Stimulated activated CD8-positive, alpha-beta memory T cell treated with anti-CD3 and anti-CD28 coated beads, Interleukin-12 subunit alpha, Interleukin-12 subunit beta, amount 100 ng/mL, for 1 hour (primary cell): Measurements from ENCODE around the gene SPATS2.
A peak's percentile ranks its signal among the peaks of the same experiment; 100 is the strongest.

Source experiments
- DNase-seq: peaks from one replicate; pipeline ENCODE4 v3.0.0-alpha.2; 2020; ENCODE audit warnings: low read depth

Gene SPATS2

DNA sequence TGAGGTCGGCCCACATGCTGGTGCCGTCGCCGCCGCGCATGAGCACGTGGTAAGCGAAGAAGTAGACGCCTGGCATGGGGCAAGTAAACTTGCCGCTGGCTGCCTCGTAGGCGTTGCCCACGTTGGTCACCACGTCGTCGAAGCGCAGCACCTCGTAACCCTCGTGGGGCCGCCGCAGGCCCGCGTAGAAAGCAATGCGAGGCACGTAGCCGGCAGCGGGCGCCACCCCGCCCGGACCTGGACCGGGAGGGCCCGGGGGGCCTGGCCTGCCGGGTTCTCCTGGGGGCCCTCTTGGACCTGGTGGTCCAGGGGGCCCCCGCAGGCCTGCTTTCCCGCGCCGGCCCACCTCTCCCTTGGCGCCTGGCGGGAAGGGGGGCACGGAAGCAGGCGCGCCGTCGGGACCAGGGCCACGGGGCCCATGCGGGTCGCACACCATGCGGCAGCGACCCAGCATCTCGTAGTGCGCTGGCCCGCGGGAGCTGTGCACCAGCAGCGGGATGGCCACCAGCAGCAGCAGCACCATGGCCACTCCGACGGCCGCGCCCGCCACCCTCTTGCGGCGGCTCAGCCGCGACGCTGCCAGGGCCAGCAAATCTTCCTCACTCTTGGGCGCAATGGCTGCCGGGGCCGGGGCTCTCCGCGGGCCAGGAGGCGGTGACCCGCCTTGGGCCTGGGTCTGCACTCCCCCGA is 31.2 kb upstream of the SPATS2 start:
- no peak for DNase-seq

GRCh38 chr12:49336645-49337584 is 30.3 kb upstream of the SPATS2 start, which contains the start of gene C1QL4:
TSS of gene C1QL4 (minus strand) at chr12:49337188. CDS start at chr12:49336477, 711 bp downstream.
- DNase-seq: peak; percentile 81

DNA sequence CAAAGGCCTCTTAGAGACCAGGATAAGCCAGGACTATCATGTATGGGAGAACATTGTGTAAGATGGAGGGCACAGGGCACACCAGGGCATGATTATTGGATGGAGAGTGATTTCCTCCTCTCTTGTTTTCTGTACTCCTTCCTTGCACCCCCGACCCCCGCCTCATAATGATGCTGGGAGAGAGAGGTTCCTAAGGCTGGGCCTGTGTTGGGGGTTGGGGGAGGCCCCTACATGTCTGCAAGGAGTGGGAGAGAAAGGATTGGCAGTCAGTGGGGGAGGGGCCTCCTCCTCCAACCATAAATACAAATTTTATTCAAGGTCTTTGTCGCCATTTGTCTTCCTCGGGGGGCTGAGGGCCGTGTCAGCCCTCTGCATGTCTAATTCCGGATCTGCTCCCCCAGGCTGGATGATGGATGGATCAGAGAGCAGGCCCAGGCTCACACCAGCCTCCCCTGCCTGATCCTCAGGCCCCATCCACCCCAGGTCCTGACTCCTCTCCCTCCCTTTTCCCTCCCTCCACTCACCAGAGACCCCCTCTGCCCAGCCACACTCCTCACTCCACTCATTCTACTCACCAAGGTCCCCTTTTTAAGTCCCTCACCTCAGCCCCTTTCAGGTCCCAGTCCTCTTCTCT is 28.3 kb upstream of the SPATS2 start:
- no peak for DNase-seq

- DNase-seq: no peak
Measured at GRCh38 chr12:49339464-49339861, 27.8 kb upstream of the SPATS2 start.

DNA sequence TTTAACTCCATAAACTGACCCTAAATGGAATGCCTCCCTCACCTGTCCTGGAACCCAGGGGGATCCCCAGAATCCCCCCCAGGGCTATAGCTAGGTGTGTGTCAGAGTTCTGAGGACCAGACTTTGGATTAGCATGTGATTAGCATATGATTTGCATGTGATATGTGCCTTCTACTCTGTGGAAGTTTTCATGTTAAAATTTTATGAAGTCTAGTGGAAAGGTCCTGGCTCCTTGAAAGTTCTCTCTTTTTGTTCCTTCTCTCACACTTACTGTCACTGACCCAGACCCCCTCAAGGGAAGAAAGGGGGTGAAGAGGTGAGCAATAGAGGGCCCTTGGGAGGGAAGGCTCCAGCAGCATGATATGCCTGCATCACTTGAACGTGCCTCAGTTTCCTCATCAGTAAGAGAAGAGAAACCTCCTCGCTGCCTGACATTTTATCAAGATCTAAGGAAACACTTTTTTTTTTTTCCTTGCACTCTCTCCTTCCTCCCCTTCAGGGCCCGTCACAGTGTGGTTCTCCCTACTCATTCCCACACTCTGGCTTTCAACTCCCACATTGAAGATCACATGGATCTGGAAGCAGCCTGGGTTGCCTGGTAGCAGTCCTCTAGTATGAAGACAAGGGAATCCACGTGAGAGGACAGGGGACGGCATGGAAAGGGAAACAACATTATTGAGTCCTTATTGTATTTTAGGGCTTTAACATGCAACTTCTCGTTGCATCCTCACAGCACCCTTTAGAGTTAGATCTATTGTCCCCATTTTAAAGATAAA is 27.0 kb upstream of the SPATS2 start:
- DNase-seq: no peak

DNA sequence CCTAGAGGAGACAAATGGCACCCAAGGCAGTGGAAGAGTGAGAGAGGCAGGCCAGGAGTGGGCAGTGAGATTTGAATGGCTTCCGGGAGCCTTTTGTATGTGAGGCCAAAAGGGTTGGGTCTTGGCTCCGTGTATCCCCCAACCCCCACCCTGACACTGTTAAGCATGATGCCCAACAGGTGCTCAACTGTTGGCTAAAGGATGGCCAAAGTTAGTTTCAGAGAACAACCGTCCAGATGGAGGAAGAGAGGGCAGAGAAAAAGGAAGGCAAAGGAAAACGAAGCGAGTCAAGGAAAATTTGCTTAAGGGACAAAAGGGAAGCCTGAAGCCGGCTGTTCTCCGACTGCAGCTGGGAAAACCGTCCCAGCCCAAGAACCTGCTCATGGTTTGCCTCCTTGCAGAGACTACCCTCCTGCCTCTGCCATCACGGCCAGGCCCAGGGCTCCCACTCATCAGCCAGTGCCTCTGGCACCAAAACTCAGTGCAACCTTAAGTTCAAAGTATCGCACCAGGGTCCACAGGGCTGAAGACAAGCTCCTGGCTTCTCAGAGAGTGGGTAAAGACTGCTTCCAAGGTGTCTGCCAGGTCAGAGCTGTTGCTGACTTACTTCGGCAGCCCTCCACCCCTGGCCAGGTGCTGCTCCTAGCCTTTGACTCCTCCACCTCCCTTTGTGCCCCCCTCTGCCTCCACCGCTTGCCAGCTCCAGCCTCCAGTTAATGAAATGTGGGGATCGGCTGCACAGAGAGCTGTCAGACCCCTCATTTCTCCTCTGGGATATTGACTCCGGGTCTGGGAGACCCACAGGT is 26.1 kb upstream of the SPATS2 start:
- no peak for DNase-seq

DNA sequence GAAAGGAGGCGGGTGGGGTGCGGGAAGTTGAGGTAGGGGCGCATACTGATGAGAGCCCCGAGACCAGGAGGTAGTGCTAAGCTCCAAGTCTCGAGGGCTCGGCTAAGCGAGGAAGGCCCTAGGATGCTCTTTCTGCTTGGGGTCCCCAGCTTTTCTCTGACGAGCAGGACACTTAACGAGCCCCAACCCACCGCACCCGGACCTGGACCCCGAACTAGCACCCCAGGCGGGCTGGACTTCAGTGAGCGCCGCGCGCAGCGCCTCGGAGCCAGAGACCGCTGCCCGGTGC is 25.5 kb upstream of the SPATS2 start:
- DNase-seq: no peak

GRCh38 chr12:49342066-49342913 is 25.0 kb upstream of the SPATS2 start:
- peak; percentile 54 for DNase-seq

DNA sequence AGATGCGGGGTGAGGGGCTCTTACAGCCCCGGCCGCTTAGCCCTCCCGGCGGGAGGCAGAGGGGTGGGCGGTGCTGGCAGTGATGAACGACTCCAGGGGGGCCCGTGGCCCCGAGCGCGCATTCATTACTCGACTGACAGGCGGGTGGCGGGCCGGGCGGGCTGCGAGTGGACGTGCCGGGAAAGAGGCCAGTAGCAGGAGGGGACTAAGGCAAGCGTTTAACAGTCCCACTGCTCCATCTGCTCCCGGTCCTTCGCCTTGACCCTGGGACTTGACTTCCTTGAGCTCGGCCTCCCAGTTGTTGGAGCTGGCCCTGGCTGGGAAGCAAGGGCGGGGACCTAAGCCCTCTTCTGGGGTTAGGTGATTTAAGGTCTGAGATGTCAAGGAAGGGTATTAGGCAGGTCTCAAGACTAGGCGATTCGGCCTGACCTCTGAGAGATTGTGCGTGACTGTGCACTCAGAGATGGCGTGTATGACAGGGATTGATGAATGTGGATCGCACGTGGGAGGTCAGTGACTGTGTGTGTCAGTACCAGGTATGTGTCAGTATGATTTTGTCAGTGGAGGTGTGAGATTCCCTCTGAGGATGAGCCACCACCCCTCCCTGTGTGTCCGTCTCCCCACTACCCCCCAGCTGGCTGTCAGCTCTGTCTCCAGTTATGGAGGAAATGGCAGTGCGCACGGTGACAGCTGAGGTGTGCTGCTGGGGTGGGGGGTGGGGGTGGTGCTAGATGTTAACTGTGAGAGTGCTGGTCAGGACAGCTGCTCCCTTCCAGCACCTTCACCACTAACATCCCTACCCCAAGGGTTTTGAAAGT is 24.1 kb upstream of the SPATS2 start:
- DNase-seq: no peak

GRCh38 chr12:49344486-49345050 is 22.7 kb upstream of the SPATS2 start:
- no peak for DNase-seq

- DNase-seq: no peak
Measured at GRCh38 chr12:49345051-49345824, 22.0 kb upstream of the SPATS2 start.

GRCh38 chr12:49345825-49346658 is 21.2 kb upstream of the SPATS2 start:
- DNase-seq: no peak

GRCh38 chr12:49346659-49347310 is 20.5 kb upstream of the SPATS2 start, which contains the start of gene DNAJC22:
TSS of gene DNAJC22 (plus strand) at chr12:49346888. CDS start at chr12:49348873, 1,985 bp downstream.
- DNase-seq: no peak

DNA sequence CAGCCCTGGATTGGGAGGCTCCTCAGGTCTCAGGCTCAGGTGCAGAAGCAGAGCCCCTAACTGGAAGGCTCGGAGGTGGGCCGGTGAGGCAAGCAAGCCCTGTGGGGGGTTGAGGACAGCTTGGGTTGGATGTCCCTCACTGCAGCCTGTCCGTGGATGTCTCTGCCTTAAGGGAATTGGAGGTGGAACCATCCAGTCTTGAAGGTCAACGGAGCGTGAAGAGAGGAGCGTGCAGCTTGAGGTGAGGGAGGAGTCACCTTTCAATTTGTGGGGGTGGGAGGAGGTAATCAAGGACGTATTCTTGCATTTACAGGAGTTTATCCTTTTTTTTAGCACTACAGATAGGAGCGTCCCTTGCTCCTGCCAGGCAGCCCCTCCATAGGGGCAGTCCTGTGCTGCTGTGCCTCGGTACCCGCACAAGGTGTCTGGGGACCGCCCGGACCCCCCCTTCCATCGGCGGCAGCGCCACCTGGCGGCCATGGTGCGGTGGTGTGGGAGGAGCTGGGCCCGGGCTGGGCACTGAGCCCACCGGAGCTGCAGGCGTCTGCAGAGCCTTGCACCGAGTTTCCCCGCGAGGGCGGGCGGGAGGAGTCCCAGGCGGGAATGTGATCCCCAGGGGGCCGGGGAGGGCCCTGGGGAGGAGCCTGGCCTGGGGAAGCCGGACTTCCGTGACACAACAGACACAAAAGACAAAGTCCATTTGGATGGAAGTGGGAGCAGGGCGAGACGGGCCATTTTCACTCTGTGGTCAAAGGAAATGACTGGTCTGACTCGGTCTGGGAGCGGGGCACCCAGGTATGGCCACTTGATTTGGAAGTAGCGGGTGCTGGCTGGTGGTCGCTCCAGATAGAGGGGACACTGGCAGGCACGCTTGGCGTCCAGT is 19.7 kb upstream of the SPATS2 start:
- DNase-seq: peak; percentile 64

GRCh38 chr12:49348781-49349180 is 18.5 kb upstream of the SPATS2 start:
- DNase-seq: no peak

DNA sequence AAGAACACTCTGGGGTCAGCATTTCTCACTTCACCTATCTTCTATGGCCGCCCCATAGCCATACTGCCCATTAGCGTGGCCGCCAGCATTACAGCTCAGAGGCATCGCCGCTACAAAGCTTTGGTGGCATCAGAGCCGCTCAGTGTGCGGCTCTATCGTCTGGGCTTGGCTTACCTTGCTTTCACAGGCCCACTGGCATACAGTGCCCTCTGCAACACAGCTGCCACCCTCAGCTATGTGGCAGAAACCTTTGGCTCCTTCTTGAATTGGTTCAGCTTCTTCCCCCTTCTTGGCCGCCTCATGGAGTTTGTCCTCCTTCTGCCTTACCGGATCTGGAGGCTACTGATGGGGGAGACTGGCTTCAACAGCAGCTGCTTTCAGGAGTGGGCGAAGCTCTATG is 18.0 kb upstream of the SPATS2 start:
- DNase-seq: no peak
